22Rv1 (cell line): ENCODE measurements around the gene GATB.

Experiments used
- ZFX ChIP-seq: fragments of 450-650 bp; IDR thresholded peaks from 2 replicates; pipeline ENCODE4 v1.6.1; 2017; ENCODE audit warnings: antibody characterized with exemption, borderline replicate concordance
- TF ChIP-seq, protein P1 (sequence below): fragments of 450-650 bp; IDR thresholded peaks from 2 replicates; pipeline ENCODE4 v1.5.1; 2017; ENCODE audit warnings: mild to moderate bottlenecking

DNA sequence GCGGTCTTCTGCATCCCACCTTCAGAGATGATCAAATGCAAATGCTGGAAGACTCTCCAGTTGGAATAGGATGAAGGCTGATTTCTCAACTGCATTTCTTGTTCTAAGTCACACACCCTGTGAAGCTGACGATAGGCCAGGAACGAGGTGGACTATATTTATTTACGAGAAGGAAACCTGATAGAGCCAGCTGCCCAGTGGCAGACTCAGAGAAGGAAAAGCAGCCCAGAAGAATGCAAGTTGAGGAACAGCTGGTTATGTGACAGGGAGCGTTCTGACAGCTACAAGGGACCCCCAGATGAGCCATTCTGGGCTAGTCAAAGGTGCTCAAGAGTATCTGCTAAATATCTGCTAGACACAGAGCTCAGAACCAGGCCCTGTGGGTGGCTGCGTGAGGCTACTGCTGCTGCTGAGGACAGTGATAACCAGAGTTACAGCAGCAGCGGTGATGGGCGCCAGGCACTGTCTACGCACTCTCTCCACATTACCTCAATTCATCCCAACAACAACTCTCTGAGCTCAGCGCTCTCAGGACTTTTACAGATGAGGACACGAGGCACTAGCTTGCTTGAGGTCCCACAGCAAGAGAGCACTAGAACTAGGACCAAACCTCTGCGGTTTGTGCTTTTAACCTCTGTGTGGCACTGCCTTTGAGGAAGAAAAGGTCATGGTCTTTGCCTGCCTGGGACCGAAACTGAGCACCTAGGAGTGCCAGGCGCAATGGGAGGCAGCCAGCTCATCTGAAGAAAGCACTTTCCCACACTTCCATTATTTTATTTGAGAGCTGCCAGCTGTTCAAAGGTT lies 69.0 kb downstream of the GATB start:
- TF ChIP-seq, protein P1, sequence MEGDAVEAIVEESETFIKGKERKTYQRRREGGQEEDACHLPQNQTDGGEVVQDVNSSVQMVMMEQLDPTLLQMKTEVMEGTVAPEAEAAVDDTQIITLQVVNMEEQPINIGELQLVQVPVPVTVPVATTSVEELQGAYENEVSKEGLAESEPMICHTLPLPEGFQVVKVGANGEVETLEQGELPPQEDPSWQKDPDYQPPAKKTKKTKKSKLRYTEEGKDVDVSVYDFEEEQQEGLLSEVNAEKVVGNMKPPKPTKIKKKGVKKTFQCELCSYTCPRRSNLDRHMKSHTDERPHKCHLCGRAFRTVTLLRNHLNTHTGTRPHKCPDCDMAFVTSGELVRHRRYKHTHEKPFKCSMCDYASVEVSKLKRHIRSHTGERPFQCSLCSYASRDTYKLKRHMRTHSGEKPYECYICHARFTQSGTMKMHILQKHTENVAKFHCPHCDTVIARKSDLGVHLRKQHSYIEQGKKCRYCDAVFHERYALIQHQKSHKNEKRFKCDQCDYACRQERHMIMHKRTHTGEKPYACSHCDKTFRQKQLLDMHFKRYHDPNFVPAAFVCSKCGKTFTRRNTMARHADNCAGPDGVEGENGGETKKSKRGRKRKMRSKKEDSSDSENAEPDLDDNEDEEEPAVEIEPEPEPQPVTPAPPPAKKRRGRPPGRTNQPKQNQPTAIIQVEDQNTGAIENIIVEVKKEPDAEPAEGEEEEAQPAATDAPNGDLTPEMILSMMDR, result no peak
- no peak for TF ChIP-seq ZFX
